ENCODE data around the gene TAF1. TPM values are rescaled to one million over a fixed set of nuclear protein-coding genes. Genes with fewer than 3 reads are reported as not detected.

TAF1 gene
- total and polyA plus RNA-seq, 9 of the 15 experiments (the other 6 are each of a cell fraction or from before 2014, with no cell fraction given): 6.4 to 45.1 (median 38.1) TPM

GRCh38 chrX:71450433-71451106, 84.4 kb downstream of the TAF1 start (continued):
- TF ChIP-seq ZNF609 (CRISPR knock-in tag; IDR thresholded peaks at IDR 0.05; ENCODE audit: borderline replicate concordance) (no peak), ZBTB8A (IDR thresholded peaks at IDR 0.05; ENCODE audit: partially characterized antibody) (no peak), DIDO1 (tag; IDR thresholded peaks at IDR 0.05; ENCODE audit: low read depth) (no peak), RCOR1 (IDR thresholded peaks at IDR 0.05; ENCODE audit: borderline replicate concordance in 1 of 2, low read depth in 2 of 2, low read length in 2 of 2) (peak in 1 of 2 experiments; percentile 85; a peak in 2 of 4 replicates), ARNT (IDR thresholded peaks at IDR 0.05) (peak in 1 of 2 experiments; percentile 57; a peak in 1 of 4 replicates), MIER1 (IDR thresholded peaks at IDR 0.05; ENCODE audit: low read depth) (no peak), KDM5B (IDR thresholded peaks at IDR 0.05; ENCODE audit: insufficient replicate concordance, low read depth, low read length) (no peak), HDAC8 (tag; IDR thresholded peaks at IDR 0.05) (no peak), HMG20A (CRISPR knock-in tag; conservative IDR thresholded peaks at IDR 0.05) (no peak), NR3C1 (CRISPR knock-in tag; IDR thresholded peaks at IDR 0.05) (no peak), HNRNPUL1 (IDR thresholded peaks at IDR 0.05; ENCODE audit: low read length) (no peak), TAF15 (IDR thresholded peaks at IDR 0.05; ENCODE audit: low read depth, low read length) (no peak), RBM15 (IDR thresholded peaks at IDR 0.05; ENCODE audit: insufficient read depth, low read length) (no peak), NFE2 (IDR thresholded peaks at IDR 0.05; ENCODE audit: low read depth) (no peak), MYNN (IDR thresholded peaks at IDR 0.05) (0 out of 2 replicates have a peak, but pooled peaks have one; percentile 41), MYNN (CRISPR knock-in tag; IDR thresholded peaks at IDR 0.05) (no peak), L3MBTL2 (IDR thresholded peaks at IDR 0.05) (no peak), CGGBP1 (CRISPR knock-in tag; IDR thresholded peaks at IDR 0.05) (no peak), ZNF717 (CRISPR knock-in tag; IDR thresholded peaks at IDR 0.05) (no peak), PHTF2 (CRISPR knock-in tag; IDR thresholded peaks at IDR 0.05) (no peak), POLR2A (conservative IDR thresholded peaks at IDR 0.05) (no peak)
- TF ChIP-seq, protein P1, sequence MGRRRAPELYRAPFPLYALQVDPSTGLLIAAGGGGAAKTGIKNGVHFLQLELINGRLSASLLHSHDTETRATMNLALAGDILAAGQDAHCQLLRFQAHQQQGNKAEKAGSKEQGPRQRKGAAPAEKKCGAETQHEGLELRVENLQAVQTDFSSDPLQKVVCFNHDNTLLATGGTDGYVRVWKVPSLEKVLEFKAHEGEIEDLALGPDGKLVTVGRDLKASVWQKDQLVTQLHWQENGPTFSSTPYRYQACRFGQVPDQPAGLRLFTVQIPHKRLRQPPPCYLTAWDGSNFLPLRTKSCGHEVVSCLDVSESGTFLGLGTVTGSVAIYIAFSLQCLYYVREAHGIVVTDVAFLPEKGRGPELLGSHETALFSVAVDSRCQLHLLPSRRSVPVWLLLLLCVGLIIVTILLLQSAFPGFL (CRISPR knock-in tag; IDR thresholded peaks at IDR 0.05): no peak
- TF ChIP-seq, protein P2, sequence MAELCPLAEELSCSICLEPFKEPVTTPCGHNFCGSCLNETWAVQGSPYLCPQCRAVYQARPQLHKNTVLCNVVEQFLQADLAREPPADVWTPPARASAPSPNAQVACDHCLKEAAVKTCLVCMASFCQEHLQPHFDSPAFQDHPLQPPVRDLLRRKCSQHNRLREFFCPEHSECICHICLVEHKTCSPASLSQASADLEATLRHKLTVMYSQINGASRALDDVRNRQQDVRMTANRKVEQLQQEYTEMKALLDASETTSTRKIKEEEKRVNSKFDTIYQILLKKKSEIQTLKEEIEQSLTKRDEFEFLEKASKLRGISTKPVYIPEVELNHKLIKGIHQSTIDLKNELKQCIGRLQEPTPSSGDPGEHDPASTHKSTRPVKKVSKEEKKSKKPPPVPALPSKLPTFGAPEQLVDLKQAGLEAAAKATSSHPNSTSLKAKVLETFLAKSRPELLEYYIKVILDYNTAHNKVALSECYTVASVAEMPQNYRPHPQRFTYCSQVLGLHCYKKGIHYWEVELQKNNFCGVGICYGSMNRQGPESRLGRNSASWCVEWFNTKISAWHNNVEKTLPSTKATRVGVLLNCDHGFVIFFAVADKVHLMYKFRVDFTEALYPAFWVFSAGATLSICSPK (IDR thresholded peaks at IDR 0.05; ENCODE audit: borderline replicate concordance): no peak

All from K562 (cell line).